Measurements from ENCODE around the gene NDUFAF5. TPM values are rescaled to one million over a fixed set of nuclear protein-coding genes. Genes with fewer than 3 reads are reported as not detected.
A peak's percentile ranks its signal among the peaks of the same experiment; 100 is the strongest.
"Not testable (repeated sequence)": the region's sequence is repeated elsewhere in the genome, so short reads cannot be mapped to it uniquely, and the experiment has no call there.

Gene NDUFAF5, protein sequence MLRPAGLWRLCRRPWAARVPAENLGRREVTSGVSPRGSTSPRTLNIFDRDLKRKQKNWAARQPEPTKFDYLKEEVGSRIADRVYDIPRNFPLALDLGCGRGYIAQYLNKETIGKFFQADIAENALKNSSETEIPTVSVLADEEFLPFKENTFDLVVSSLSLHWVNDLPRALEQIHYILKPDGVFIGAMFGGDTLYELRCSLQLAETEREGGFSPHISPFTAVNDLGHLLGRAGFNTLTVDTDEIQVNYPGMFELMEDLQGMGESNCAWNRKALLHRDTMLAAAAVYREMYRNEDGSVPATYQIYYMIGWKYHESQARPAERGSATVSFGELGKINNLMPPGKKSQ
- total RNA-seq (2014; rRNA removed; shearing (Covaris generic)): 22.0 and 28.5 TPM in 2 replicates

GRCh38 chr20:13784893-13785715, at the start of gene NDUFAF5, which contains the start of gene ESF1:
Gene NDUFAF5, plus strand, starts transcription at chr20:13785028. Its CDS starts 41 bp downstream, at chr20:13785069.
Gene ESF1, minus strand, starts transcription at chr20:13784919. Its CDS starts 1,779 bp downstream, at chr20:13783140.
- peak; percentile 95 for DNase-seq (ENCODE audit: low spot score)
- in situ Hi-C loops (cut with HindIII; ENCODE audit: low sequenced_read_pairs): no loop called here

- no peak for DNase-seq (ENCODE audit: low spot score)
- in situ Hi-C loops (cut with HindIII; ENCODE audit: low sequenced_read_pairs): no loop called here
Measured at GRCh38 chr20:13735826-13736225, 49.0 kb upstream of the NDUFAF5 start.

DNA sequence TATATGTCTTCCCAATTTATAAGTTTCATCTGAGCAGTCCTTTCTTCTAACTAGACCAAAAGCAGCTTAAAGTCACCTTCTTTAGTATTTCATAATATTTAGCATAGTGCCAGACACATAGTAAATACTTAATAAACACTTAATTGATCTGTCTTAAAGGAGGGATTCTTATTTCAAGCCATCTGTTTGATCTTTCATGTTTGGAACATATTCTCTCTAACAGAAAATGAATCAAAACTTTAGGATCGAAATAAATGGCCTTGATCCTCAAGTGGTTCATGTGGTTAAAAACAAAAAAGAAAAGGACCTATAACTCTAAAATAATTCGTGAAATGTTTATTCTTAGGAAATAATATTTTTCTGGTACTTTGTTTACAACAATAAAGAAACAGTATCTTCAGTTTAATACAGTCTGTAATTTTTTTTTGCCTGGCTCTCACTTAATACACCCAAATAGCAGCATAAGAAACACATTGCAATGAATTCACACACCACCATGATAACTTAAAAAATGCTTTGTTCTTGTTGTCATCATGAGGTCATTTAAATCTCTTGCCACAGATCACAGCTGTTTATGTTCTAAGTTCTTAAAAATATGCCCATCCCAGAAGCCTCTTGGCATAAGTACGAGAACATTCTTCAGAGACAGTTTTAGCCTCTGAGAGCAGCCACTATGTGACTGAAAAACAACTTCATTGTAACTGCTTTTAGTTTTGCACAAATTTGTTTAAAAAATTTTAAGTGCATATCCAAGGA, 48.2 kb upstream of the NDUFAF5 start:
- in situ Hi-C loops (cut with HindIII; ENCODE audit: low sequenced_read_pairs): no loop called here

GRCh38 chr20:13738187-13738586, 46.6 kb upstream of the NDUFAF5 start:
- in situ Hi-C loops (cut with HindIII; ENCODE audit: low sequenced_read_pairs); DNase-seq (ENCODE audit: low spot score): not testable (repeated sequence)

More for the DNA sequence above, 48.2 kb upstream of the NDUFAF5 start:
- no peak for DNase-seq (ENCODE audit: low spot score)

GRCh38 chr20:13739731-13740649, 44.8 kb upstream of the NDUFAF5 start:
- in situ Hi-C loops (cut with HindIII; ENCODE audit: low sequenced_read_pairs): no loop called here
- no peak for DNase-seq (ENCODE audit: low spot score)

GRCh38 chr20:13741879-13742278, 42.9 kb upstream of the NDUFAF5 start:
- in situ Hi-C loops (cut with HindIII; ENCODE audit: low sequenced_read_pairs): no loop called here
- DNase-seq (ENCODE audit: low spot score): no peak

DNA sequence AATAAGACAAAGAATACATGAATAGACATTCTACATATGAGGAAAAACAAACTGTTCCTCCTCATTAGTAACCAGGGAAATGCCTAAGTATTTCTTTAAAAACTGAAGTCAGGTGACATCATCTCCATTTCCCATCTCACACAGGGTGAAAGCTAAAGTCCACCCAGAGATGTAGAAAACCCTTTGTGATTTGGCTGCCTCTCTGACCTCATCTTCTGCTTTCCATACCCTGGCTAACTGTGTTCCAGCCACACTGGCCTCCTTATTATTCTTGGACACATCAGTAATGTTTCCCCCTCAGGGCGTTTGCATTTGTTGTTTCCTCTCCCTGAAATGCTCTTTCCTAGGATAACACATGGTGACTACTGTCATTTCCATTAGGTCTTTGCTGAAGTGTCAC, 40.5 kb upstream of the NDUFAF5 start:
- DNase-seq (ENCODE audit: low spot score): no peak
- in situ Hi-C loops (cut with HindIII; ENCODE audit: low sequenced_read_pairs): no loop called here

DNA sequence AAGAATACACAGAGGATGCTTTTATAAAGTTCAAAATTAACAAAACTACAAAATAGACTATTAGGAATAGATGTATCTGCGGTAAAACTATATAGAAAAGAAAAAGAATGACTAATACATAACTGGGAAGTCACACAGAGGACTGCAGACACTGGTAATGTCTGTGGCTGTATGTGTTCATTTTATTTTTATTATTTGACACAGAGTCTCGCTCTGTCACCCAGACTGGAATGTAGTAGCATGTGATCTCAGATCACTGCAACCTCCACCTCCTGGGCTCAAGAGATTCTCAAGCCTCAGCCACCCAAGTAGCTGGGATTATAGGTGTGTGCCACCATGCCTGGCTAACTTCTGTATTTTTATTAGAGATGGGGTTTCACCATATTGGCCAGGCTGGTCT, 39.0 kb upstream of the NDUFAF5 start:
- no peak for DNase-seq (ENCODE audit: low spot score)
- in situ Hi-C loops (cut with HindIII; ENCODE audit: low sequenced_read_pairs): no loop called here

DNA sequence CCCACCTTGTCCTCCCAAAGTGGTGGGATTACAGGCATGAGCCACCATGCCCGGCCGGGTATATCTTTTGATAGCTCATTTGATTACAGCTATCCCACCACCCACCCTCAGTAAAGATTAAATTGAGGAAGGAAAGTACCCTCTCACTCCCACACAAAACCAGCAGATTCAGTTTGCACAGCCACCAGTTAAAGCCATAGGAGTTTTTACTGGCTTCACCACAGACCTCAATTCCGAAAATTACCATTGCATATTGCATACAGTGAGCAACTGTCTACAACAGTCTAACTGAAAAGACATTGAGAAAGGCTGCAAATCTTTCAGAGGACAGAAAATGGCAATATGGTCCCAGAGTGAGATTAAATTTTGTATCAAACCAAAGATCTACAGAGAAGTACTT, 35.0 kb upstream of the NDUFAF5 start:
- no peak for DNase-seq (ENCODE audit: low spot score)
- in situ Hi-C loops (cut with HindIII; ENCODE audit: low sequenced_read_pairs): no loop called here

DNA sequence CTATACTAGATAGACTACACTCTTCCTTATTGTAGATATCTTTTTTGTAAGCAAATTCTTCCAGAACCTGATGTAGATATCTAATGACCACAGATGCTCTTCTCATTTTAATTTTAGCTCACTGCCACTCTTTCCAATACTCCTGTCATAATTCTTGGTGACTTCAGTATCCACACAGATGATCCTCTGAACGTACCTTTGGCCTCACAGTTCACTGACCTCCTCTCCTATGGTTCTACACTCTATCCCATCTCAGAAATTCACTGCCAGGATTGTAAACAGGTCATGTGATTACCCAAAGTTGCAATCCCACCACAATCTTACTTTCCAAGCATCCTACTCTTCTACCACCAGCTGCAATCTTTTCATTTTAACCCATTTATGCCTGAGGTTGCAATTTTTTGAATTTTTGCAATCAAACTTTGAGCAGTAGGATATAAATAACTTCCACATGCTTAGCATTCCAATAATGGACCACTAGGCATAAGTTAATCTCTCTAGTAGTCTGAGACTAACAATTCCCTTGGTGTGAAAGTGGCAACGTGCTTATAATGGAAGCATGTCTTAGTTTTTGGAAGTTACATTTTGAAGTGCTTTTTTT, 31.3 kb upstream of the NDUFAF5 start:
- DNase-seq (ENCODE audit: low spot score): no peak
- in situ Hi-C loops (cut with HindIII; ENCODE audit: low sequenced_read_pairs): no loop called here

- in situ Hi-C loops (cut with HindIII; ENCODE audit: low sequenced_read_pairs): no loop called here
- DNase-seq (ENCODE audit: low spot score): no peak
Measured at GRCh38 chr20:13755809-13756208, 29.0 kb upstream of the NDUFAF5 start.

GRCh38 chr20:13756551-13756950, 28.3 kb upstream of the NDUFAF5 start:
- in situ Hi-C loops (cut with HindIII; ENCODE audit: low sequenced_read_pairs): no loop called here
- no peak for DNase-seq (ENCODE audit: low spot score)

- DNase-seq (ENCODE audit: low spot score): no peak
- in situ Hi-C loops (cut with HindIII; ENCODE audit: low sequenced_read_pairs): no loop called here
Measured at GRCh38 chr20:13758884-13759283, 25.9 kb upstream of the NDUFAF5 start.

DNA sequence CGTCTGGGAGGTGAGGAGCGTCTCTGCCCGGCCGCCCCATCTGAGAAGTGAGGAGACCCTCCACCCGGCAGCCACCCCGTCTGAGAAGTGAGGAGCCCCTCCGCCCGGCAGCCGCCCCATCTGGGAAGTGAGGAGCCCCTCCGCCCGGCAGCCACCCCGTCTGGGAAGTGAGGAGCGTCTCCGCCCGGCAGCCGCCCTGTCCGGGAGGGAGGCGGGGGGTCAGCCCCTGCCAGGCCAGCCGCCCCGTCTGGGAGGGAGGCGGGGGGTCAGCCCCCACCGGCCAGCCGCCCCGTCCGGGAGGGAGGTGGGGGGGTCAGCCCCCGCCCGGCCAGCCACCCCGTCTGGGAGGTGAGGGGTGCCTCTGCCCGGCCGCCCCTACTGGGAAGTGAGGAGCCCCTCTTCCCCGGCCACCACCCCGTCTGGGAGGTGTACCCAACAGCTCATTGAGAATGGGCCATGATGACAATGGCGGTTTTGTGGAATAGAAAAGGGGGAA, 24.3 kb upstream of the NDUFAF5 start:
- DNase-seq (ENCODE audit: low spot score); in situ Hi-C loops (cut with HindIII; ENCODE audit: low sequenced_read_pairs): not testable (repeated sequence)

GRCh38 chr20:13765299-13765698, 19.5 kb upstream of the NDUFAF5 start:
- no peak for DNase-seq (ENCODE audit: low spot score)
- in situ Hi-C loops (cut with HindIII; ENCODE audit: low sequenced_read_pairs): no loop called here

- in situ Hi-C loops (cut with HindIII; ENCODE audit: low sequenced_read_pairs): no loop called here
- DNase-seq (ENCODE audit: low spot score): no peak
Measured at GRCh38 chr20:13765868-13766416, 18.9 kb upstream of the NDUFAF5 start.

GRCh38 chr20:13770141-13770540, 14.7 kb upstream of the NDUFAF5 start:
- DNase-seq (ENCODE audit: low spot score): no peak
- in situ Hi-C loops (cut with HindIII; ENCODE audit: low sequenced_read_pairs): no loop called here
